ENCODE measurements around the gene SAMD5. TPM values are rescaled to one million over a fixed set of nuclear protein-coding genes. Genes with fewer than 3 reads are reported as not detected.

The SAMD5 gene
- total RNA-seq, 1 donor from 2014 or later, result 0.06 TPM

DNA sequence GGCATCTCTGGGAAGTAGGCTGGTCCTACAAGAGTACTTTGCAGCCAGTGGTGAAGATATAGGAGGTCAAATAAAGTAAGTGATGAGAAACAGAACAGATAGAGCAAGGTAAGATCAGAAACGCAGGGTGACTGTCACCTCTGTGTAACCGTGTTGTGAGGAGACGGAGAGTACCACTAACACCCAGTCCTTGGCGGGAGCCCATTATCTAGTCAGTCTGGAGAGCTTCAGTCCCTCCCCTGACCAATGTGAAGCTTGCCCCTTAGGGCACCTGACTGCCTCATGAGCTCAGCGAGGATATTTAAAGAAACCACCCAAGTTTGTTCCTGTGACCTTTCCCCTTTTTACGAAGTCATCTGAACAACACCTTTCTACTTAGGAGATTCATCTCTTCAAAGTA, 110.0 kb downstream of the SAMD5 start:
- H4K20me1 ChIP-seq (ENCODE audit: low read depth), result no peaks in the 10 kb centered on the region
- H3K4me2 ChIP-seq, result no peak overlapping the region
- H3K4me1 ChIP-seq, result no peaks in the 10 kb centered on the region
- no peaks in the 10 kb centered on the region for H3K9me3 ChIP-seq (ENCODE audit: low read depth)
- H2AFZ ChIP-seq (replicated peaks), result no peak overlapping the region
- no peaks in the 10 kb centered on the region for H3K79me2 ChIP-seq (ENCODE audit: low read depth)
- Mint-ChIP-seq H3K27me3 (ENCODE audit: insufficient read depth, low read depth) (no peaks in the 10 kb centered on the region), H3K9me3 (no peaks in the 10 kb centered on the region), H3K27ac (no peak overlapping the region), H3K4me1 (no peaks in the 10 kb centered on the region), H3K36me3 (peaks cover 2% of the 10 kb centered on the region), H3K4me3 (no peak overlapping the region)
- H3K36me3 ChIP-seq, result no peaks in the 10 kb centered on the region
- H3K27me3 ChIP-seq, result no peaks in the 10 kb centered on the region
- H3F3A ChIP-seq (ENCODE audit: low read depth), result no peaks in the 10 kb centered on the region
- H3K27ac ChIP-seq, result no peak overlapping the region
- no peak overlapping the region for H3K9ac ChIP-seq
- TF ChIP-seq CTCF (IDR thresholded peaks at IDR 0.05), result no peak
- TF ChIP-seq EZH2 (IDR thresholded peaks at IDR 0.05), result no peak
- TF ChIP-seq EZH2phosphoT487 (IDR thresholded peaks at IDR 0.05), result no peak
- no peak overlapping the region for H3K4me3 ChIP-seq
- no peak for DNase-seq (ENCODE audit: low spot score)

DNA sequence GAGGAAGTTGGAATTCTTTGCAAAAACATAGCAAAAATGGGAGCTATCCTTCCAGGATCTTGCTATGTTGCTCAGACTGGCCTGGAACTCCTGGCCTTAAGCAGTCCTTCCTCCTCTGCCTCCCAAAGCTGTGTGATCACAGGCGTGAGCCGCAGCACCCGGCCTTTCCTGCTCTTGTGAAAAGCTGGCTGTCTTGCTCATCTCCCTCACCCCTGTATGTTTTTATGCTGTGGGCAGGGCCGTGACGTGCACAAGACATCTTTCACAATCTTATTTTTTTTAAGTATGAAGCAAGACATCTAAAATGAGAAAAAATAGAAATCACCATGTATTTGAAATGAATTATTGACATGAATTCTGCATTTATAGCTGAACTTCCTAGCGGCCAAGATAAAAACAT, 110.4 kb downstream of the SAMD5 start:
- Histone ChIP-seq H3K4me2 (no peak overlapping the region), H3K4me3 (no peak overlapping the region), H2AFZ (replicated peaks) (no peak overlapping the region), H3K27me3 (no peaks in the 10 kb centered on the region), H4K20me1 (ENCODE audit: low read depth) (no peaks in the 10 kb centered on the region), H3K4me1 (no peaks in the 10 kb centered on the region), H3K79me2 (ENCODE audit: low read depth) (no peaks in the 10 kb centered on the region), H3K9ac (no peak overlapping the region), H3K9me3 (ENCODE audit: low read depth) (no peaks in the 10 kb centered on the region), H3K27ac (no peak overlapping the region), H3F3A (ENCODE audit: low read depth) (no peaks in the 10 kb centered on the region), H3K36me3 (no peaks in the 10 kb centered on the region)
- Mint-ChIP-seq H3K4me1 (no peaks in the 10 kb centered on the region), H3K4me3 (no peak overlapping the region), H3K27ac (no peak overlapping the region), H3K9me3 (no peaks in the 10 kb centered on the region), H3K27me3 (ENCODE audit: insufficient read depth, low read depth) (no peaks in the 10 kb centered on the region), H3K36me3 (peaks cover 4% of the 10 kb centered on the region)
- no peak for DNase-seq (ENCODE audit: low spot score)
- no peak for TF ChIP-seq CTCF (IDR thresholded peaks at IDR 0.05)
- no peak for TF ChIP-seq EZH2phosphoT487 (IDR thresholded peaks at IDR 0.05)
- no peak for TF ChIP-seq EZH2 (IDR thresholded peaks at IDR 0.05)

Data from neural progenitor cell (in vitro differentiated cells).